Measurements from ENCODE around the gene FBXW9. TPM values are rescaled to one million over a fixed set of nuclear protein-coding genes. Genes with fewer than 3 reads are reported as not detected.
A peak's percentile ranks its signal among the peaks of the same experiment; 100 is the strongest.

FBXW9 gene
- total and polyA plus RNA-seq, 2 of the 13 experiments (the other 11 are each of a cell fraction or from before 2014, with no cell fraction given), result 5.7 to 6.1 TPM

GRCh38 chr19:12696366-12697335 lies at the start of gene FBXW9 (continued):
- TF ChIP-seq SMAD3 (CRISPR knock-in tag; IDR thresholded peaks at IDR 0.05) (peak; percentile 91), SPEN (CRISPR knock-in tag; IDR thresholded peaks at IDR 0.05; ENCODE audit: low read depth) (peak; percentile 90), ZNF318 (CRISPR knock-in tag; IDR thresholded peaks at IDR 0.05) (0 out of 2 replicates have a peak, but pooled peaks have one; percentile 33), RARA (CRISPR knock-in tag; IDR thresholded peaks at IDR 0.05) (0 out of 2 replicates have a peak, but pooled peaks have one; percentile 11), ZNF776 (CRISPR knock-in tag; IDR thresholded peaks at IDR 0.05) (peak; percentile 86), ZBTB20 (CRISPR knock-in tag; IDR thresholded peaks at IDR 0.05; ENCODE audit: borderline replicate concordance, low read depth) (no peak), SKIL (CRISPR knock-in tag; IDR thresholded peaks at IDR 0.05; ENCODE audit: borderline replicate concordance) (no peak), ATF6 (CRISPR knock-in tag; conservative IDR thresholded peaks at IDR 0.05) (no peak), YEATS4 (CRISPR knock-in tag; IDR thresholded peaks at IDR 0.05; ENCODE audit: borderline replicate concordance) (peak; percentile 65; the same call in 1 of the 2 replicates), ZNF354B (CRISPR knock-in tag; IDR thresholded peaks at IDR 0.05) (0 out of 2 replicates have a peak, but pooled peaks have one; percentile 33), GMEB2 (CRISPR knock-in tag; IDR thresholded peaks at IDR 0.05; ENCODE audit: low read depth) (no peak)
